Measurements from ENCODE around the gene DBN1.

DNA sequence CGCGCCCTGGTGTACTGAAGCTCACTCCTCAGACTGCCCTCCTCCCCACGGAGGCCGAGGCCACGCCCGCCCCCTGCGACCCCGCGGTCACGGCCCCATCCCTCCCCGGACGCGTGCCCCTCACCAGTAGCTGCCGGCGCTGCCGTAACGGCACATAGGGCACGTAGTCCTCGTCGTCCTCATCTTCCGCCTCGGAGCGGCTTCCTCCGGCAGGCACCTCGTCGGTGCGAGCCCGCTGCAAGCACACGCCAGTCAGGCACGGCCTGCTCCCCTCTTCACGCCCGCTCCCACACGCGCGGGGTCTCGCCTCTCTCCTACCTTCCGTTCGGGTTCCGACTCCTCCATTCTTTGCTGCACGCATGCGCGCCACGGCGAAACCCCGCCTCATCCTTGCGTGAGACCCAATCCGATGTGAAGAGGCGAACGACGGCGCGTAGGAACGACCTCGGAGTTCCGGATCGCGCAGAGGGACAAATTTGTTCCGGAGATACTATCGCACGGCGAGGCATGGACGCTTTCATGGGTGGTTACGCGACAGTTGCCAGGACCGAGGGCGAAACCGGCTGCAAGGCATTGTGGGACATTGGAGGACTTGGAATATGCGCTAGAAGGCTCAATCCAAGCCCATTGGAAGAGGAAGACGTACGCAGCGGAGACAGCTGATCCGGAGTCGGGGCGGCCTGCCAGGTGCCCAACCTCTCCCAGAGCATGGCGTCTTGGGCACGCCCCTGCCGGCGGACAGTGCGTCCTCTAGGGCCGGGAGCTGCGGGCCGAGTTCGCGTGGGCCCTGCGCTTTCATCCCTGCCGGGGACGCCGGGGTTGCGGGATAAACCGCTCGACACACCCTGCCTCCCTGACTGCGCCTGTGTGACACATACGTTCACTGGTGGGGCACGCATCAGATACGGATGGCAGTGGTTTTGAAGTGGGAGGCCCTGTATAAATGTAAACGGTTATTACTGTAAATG, 43.5 kb upstream of the DBN1 start, which contains the start of gene DDX41:
- TF ChIP-seq, protein P1, sequence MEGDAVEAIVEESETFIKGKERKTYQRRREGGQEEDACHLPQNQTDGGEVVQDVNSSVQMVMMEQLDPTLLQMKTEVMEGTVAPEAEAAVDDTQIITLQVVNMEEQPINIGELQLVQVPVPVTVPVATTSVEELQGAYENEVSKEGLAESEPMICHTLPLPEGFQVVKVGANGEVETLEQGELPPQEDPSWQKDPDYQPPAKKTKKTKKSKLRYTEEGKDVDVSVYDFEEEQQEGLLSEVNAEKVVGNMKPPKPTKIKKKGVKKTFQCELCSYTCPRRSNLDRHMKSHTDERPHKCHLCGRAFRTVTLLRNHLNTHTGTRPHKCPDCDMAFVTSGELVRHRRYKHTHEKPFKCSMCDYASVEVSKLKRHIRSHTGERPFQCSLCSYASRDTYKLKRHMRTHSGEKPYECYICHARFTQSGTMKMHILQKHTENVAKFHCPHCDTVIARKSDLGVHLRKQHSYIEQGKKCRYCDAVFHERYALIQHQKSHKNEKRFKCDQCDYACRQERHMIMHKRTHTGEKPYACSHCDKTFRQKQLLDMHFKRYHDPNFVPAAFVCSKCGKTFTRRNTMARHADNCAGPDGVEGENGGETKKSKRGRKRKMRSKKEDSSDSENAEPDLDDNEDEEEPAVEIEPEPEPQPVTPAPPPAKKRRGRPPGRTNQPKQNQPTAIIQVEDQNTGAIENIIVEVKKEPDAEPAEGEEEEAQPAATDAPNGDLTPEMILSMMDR (IDR thresholded peaks at IDR 0.05; ENCODE audit: low read depth, low read length), result no peak
- no peak for TF ChIP-seq EZH2phosphoT487 (IDR thresholded peaks at IDR 0.05; ENCODE audit: low read depth)
